Fibroblast of upper back skin (primary cell): Measurements from ENCODE around the gene SNAP91.
"Not testable (repeated sequence)": the region's sequence is repeated elsewhere in the genome, so short reads cannot be mapped to it uniquely, and the experiment has no call there.

Experiments used
- DNase-seq: peaks from one replicate; pipeline ENCODE4 v3.0.0-alpha.2; 2013

The SNAP91 gene, protein sequence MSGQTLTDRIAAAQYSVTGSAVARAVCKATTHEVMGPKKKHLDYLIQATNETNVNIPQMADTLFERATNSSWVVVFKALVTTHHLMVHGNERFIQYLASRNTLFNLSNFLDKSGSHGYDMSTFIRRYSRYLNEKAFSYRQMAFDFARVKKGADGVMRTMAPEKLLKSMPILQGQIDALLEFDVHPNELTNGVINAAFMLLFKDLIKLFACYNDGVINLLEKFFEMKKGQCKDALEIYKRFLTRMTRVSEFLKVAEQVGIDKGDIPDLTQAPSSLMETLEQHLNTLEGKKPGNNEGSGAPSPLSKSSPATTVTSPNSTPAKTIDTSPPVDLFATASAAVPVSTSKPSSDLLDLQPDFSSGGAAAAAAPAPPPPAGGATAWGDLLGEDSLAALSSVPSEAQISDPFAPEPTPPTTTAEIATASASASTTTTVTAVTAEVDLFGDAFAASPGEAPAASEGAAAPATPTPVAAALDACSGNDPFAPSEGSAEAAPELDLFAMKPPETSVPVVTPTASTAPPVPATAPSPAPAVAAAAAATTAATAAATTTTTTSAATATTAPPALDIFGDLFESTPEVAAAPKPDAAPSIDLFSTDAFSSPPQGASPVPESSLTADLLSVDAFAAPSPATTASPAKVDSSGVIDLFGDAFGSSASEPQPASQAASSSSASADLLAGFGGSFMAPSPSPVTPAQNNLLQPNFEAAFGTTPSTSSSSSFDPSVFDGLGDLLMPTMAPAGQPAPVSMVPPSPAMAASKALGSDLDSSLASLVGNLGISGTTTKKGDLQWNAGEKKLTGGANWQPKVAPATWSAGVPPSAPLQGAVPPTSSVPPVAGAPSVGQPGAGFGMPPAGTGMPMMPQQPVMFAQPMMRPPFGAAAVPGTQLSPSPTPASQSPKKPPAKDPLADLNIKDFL

GRCh38 chr6:83708970-83709747, at the start of gene SNAP91:
Gene SNAP91, minus strand, starts transcription at chr6:83709101. Its CDS starts 1,174 bp downstream, at chr6:83707927.
- no peak for DNase-seq

DNA sequence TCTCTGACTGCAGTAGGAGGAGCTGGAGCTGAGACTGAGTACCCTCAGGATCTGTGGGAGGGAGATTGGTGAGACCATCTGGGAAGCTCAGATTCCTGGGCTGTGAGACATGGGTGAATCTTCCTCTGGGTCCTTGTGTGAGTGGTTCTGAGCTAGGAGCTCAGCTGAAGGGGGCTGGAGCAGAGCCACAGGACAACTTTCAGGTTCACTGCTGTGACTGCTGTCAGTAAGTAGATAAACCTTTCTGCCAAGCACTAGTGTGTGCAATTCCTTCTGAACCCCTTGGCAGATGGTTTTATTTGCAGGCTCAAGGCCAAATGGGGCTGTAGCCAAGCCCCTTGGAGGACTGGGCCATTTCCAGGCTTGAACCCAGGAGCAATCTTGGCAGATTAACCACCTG, 49.6 kb upstream of the SNAP91 start:
- DNase-seq: no peak

GRCh38 chr6:83757021-83757420, 48.1 kb upstream of the SNAP91 start:
- no peak for DNase-seq

- no peak for DNase-seq
These were observed 47.7 kb upstream of the SNAP91 start for GRCh38 chr6:83756565-83756964.

DNA sequence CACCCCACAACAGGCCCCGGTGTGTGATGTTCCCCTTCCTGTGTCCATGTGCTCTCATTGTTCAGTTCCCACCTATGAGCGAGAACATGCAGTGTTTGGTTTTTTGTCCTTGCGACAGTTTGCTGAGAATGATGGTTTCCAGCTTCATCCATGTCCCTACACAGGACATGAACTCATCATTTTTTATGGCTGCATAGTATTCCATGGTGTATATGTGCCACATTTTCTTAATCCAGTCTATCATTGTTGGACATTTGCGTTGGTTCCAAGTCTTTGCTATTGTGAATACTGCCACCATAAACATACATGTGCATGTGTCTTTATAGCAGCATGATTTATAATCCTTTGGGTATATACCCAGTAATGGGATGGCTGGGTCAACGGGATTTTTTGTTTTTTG, 43.5 kb upstream of the SNAP91 start:
- not testable (repeated sequence) for DNase-seq

GRCh38 chr6:83741089-83741488, 32.2 kb upstream of the SNAP91 start:
- no peak for DNase-seq

DNA sequence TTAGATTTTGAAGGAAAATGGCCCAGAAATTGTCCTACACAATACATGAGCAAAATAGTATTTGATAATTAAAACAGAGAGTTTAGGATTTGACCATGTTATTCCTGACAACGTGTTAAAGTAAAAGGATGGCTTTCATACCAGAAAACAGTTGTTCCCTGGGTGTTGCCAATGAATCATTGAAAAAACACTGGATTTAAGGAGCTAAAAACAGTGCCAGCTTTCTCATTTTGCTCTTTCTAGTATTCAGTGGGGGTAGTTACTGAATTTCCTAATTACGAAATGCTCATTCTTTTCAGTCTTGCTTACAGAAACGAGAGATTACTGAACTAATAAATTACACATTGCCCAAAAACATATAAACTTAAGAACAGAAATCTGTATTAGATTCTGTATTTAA, 26.6 kb upstream of the SNAP91 start:
- DNase-seq: no peak

GRCh38 chr6:83729871-83730270, 21.0 kb upstream of the SNAP91 start:
- DNase-seq: no peak

- no peak for DNase-seq
These were observed 14.0 kb upstream of the SNAP91 start for GRCh38 chr6:83722876-83723275.

GRCh38 chr6:83717809-83718208, 8.9 kb upstream of the SNAP91 start:
- DNase-seq: no peak

GRCh38 chr6:83711958-83712357, 3.1 kb upstream of the SNAP91 start:
- DNase-seq: no peak

- no peak for DNase-seq
These were observed 798 bp upstream of the SNAP91 start for GRCh38 chr6:83709748-83710050.

DNA sequence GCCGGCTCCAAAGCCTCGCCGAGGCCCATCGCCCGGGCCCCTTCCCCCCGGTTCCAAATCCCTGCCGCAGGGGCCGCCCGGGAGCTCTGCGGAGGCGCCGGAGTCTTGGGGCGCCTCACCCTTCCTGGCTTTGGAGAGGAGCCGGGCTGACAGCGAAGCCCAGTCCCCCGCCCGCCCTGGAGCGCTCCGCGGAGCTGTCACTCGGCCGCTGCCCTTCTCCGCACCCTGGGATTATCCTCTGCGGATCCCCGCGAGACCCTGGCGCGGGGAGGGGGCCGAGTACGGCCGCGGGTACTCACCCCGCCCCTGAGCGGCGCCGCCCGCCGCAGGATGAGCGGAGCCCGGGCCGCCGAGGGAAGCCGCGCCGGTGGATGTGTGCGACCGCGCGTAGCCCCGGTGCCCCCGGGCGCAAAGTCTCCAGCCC, 343 bp downstream of the SNAP91 start:
- no peak for DNase-seq

DNA sequence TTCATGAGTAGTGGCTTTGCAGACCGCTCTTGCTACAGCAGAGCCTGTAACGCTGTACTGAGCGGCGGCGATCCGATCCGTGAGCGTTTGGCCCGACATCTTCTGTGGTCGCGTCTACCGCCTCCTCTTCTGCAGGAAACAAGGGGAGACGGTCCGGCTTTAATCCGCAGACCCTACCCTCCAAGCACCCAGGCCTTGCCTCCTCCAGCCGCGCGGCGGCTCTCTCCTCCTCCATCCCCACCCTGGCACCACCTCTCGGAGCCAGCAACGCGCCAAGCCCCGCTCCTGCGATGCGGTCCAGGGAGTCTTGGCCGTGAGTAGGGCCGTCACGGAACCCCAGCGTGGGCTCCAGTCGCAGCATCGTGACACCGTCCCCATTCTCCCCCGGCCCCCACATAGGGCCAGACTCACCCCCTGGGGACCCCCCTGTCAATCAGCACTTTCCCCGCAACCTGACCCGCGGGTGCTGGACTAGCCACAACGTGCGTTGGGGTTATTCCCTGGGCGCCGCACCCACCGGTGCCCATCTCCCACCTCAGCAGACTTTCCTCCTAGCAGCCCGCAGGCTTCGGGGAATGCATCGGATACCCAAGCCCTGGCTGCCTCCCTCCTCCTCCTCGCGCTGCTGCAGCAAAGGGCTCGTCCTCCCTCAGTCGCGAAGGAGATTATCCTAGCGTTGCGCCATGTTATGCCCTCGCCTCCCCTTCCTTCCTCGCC, 914 bp downstream of the SNAP91 start:
- peak; percentile 4 for DNase-seq

GRCh38 chr6:83702749-83703148, 6.2 kb downstream of the SNAP91 start:
- DNase-seq: no peak

DNA sequence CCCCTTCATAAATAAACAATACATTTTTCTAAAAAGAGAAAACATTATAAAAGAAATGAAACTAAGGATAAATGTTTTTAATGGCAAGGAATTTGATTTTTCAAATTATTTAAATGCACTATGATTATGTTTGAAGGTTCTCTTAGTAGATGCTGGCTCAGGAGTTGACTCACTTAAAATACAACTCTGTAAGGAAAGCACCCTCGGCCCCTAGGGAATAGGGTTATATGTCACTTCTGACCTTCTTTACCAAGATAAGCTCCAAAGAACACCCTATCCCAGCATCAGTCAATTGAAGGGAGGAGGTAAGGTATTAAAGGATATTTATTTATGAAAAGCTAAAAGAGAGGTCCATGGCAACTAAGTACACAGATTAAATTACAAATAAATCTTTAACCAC, 6.8 kb downstream of the SNAP91 start:
- no peak for DNase-seq

DNA sequence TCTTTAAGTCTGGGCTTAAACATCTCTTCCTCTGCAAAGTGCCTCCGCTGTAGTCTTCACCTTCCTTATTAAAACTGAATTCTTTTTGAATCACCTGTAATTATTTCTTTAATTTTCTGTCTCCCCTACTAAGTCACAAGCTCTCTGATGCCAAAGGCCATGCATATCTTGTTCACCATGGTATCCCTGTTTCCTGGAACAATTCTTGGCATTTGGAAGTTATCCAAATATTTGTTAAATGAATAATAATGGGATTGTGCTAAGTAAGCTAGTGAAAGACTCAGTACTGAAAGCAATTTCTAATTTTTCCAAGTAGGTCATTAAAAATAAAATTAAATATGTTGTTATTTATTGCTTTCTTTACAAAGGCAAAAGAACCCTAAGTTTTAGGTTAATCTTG, 12.2 kb downstream of the SNAP91 start:
- peak; percentile 4 for DNase-seq

GRCh38 chr6:83685481-83685880, 23.4 kb downstream of the SNAP91 start:
- DNase-seq: no peak

GRCh38 chr6:83677791-83678190, 31.1 kb downstream of the SNAP91 start:
- DNase-seq: no peak

DNA sequence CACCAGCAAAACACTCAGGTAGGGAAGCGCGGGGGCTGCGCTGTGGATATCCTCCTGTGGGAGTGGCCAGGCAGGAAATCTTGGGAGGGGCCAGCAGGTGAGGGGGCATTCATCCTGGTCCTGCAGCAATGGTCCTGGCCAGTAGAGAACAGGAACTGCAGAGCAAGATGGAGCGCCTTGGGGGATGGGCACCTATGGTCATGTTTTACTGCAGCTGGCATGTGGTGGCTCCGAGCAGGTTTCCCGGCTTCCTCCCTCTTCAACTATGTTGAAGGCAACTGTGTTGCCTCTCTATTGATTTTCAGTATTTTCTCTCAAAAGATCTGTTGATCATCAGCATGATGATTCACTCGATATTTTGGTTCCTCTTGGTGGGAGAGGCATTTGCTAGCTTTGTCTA, 70.9 kb downstream of the SNAP91 start:
- DNase-seq: no peak

GRCh38 chr6:83636800-83637199, 72.1 kb downstream of the SNAP91 start:
- no peak for DNase-seq

GRCh38 chr6:83633609-83634008, 75.3 kb downstream of the SNAP91 start:
- DNase-seq: no peak

DNA sequence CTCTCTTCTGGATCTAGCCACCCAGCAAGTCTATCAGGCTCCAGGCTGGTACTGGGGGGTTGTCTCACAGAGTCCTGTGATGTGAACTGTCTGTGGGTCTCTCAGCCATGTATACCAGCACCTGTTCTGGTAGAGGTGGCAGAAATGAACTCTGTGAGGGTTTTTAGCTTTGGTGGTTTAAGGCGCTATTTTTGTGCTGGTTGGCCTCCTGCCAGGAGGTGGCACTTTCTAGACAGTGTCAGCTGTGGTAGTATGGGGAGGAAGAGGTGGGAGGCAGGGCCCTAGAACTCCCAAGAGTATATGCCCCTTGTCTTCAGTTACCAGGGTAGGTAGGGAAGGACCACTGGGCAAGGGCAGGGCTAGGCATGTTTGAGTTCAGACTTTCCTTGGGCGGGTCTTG, 75.8 kb downstream of the SNAP91 start:
- DNase-seq: no peak
